ENCODE data around the gene NUDT21.
"Not testable (repeated sequence)": the region's sequence is repeated elsewhere in the genome, so short reads cannot be mapped to it uniquely, and the experiment has no call there.

Gene NUDT21

DNA sequence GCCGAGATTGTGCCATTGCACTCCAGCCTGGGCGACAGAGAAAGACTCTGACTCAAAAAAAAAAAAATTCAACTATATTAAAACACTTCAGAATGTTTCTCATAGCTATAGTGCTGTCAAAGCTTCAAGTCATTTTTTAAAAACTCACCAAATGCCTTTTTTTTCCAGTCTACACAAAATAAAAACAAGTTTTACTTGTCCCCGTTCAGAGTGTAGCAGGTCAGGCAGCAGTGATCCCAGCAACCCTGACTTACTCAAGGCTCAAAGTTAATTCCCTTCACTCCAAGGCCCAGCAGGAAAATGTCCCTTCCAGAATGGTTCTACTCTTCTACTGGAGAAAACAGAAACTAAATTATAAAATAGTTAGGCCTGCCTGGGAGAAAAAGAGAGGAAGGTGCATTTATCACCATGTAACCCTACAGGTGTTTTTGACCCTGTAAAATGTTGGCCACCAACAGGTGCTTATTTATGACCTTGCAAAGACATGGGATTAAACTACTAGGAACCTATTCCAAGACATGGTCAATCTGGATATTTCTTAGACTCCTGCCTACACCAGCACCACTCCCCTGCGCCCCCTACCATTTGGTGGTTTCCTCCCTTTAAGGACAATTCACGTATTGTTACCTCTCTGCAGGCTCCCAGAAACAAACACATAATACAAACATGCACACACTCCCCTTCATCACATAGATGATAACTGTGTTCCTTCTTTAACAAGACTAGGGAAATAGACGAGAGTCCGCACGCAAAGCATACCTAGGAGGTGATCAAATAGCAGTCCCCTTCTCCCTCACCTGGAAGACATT is 31.2 kb downstream of the NUDT21 start:
- no peak for DNase-seq (ENCODE audit: low read depth in 2 of 2)

DNA sequence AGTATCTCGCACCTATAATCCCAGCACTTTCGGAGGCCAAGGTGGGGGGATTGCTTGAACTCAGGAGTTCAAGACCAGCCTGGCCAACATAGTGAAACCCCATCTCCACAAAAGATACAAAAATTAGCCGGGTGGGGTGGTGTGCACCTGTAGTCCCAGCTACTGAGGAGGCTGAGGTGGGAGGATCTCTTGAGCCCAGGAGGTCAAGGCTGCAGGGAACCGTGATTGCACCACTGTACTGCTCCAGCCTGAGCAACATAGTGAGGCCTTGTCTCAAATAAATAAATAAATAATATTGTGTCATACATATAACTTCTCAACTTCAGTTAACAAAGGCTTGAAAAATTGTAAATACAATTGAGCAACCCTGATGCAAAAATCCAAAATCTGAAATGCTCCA is 34.0 kb downstream of the NUDT21 start:
- DNase-seq (ENCODE audit: low read depth in 2 of 2), result no peak

DNA sequence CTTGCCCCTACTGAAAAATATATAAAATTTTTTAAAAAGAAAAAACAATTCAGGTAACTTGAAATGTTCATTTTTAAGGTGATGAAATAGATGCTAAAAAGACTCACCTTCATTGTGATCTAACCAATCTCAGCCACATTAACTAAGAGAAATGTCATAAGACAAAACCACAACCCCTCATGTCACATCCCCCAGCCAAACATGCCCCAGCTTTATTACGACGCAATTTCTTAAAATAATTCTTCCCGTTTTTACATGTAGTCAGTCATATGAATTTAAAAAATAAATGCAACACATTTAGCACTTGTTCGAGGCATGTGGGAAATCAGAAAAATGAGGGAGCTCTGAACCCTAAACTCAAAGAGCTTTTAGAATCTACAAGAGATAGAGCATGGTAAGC is 35.3 kb downstream of the NUDT21 start:
- DNase-seq (ENCODE audit: low read depth in 2 of 2), result no peak

DNA sequence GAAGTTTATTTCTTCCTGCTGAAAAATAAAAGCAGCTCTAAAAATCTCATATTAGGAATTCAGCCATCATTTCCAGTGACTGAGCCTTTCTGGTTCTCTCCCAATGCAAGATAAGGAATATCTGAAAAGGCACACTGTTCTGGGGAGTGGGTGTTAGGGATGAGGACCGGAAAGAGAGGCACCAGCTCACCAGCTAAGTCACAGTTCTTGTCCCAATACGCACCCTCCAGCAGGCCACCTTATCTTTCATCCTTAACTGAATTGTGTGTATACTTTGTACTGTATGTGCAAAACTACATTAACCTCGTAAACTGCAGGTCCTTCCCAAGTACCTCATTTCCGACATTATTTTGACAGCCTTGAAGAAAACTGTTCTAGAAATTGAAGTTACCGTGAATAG is 36.8 kb downstream of the NUDT21 start:
- no peak for DNase-seq (ENCODE audit: low read depth in 2 of 2)

DNA sequence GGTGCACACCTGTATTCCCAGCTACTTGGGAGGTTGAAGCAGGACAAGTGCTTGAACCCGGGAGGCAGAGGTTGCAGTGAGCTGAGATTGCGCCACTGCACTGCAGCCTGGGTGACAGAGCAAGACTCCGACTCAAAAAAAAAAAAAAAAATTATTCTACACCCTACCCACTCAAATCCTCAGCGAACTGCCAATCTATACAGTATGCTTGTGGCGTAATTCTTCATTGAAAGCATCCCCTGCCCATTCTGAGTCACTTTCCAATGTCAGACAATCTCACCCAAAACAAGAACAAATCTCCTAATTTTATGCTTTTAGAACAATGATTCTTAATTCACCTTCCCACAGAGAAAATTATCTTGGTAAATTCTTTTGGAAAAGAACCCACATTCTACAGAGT is 37.8 kb downstream of the NUDT21 start:
- no peak for DNase-seq (ENCODE audit: low read depth in 2 of 2)

GRCh38 chr16:56411624-56412023 is 39.5 kb downstream of the NUDT21 start:
- DNase-seq (ENCODE audit: low read depth in 2 of 2), result no peak

GRCh38 chr16:56411123-56411522 is 40.0 kb downstream of the NUDT21 start:
- DNase-seq (ENCODE audit: low read depth in 2 of 2), result no peak

GRCh38 chr16:56409195-56409594 is 41.9 kb downstream of the NUDT21 start:
- no peak for DNase-seq (ENCODE audit: low read depth in 2 of 2)

GRCh38 chr16:56408379-56409098 is 42.6 kb downstream of the NUDT21 start:
- no peak for DNase-seq (ENCODE audit: low read depth in 2 of 2)

DNA sequence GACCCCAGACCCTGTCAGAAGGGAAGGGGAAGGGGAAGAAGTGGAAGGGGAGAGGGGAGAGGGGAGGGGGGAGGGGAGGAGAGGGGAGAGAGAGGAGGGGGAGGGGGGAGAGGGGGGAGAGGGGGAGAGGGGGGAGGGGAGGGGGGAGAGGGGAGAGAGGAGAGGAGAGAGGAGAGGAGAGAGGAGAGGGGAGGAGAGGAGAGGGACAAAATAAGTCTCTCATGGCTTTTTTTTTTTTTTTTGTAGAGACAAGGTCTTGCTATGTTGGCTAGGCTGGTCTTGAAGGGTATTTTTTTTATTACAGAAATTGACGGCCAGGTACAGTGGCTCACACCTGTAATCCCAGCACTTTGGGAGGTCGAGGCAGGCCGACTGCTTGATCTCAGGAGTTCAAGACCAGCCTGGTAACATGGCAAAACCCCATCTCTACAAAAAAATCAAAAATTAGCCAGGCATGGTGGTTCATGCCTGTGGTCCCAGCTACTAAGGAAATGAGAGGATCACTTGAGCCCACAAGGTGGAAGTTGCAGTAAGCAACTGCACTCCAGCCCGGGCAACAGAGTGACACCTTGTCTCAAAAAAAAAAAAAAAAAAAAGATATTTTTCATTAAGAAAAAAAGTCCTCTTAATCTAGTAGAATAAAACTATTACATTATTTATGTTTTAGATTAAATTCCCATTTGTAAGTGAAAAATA is 45.0 kb downstream of the NUDT21 start:
- no peak for DNase-seq (ENCODE audit: low read depth in 2 of 2)

- no peak for DNase-seq (ENCODE audit: low read depth in 2 of 2)
These were observed 49.6 kb downstream of the NUDT21 start for GRCh38 chr16:56401482-56401881.

- no peak for DNase-seq (ENCODE audit: low read depth in 2 of 2)
These were observed 50.7 kb downstream of the NUDT21 start for GRCh38 chr16:56400458-56400857.

GRCh38 chr16:56399486-56399885 is 51.6 kb downstream of the NUDT21 start:
- DNase-seq (ENCODE audit: low read depth in 2 of 2), result no peak

DNA sequence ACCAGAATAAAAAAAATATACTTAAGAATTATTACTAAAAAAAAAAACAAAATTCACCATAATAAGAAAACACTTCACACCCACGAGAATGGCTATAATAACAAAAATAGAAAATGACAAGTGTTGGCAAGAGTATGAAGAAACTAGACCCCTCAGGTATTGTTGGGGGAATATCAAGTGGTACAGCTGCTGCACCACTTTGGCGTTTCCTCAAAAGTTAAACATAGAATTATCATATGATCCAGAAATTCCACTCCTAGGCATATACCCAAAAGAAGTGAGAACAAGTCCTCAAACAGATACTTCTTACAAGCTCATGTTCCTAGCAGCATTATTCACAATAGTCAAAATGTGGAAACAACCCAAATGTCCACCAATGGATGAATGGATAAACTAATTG is 52.1 kb downstream of the NUDT21 start:
- DNase-seq (ENCODE audit: low read depth in 2 of 2), result no peak

- DNase-seq (ENCODE audit: low read depth in 2 of 2), result not testable (repeated sequence)
These were observed 54.4 kb downstream of the NUDT21 start for GRCh38 chr16:56396724-56397123.

GRCh38 chr16:56389554-56389953 is 61.6 kb downstream of the NUDT21 start:
- DNase-seq (ENCODE audit: low read depth in 2 of 2), result no peak

- no peak for DNase-seq (ENCODE audit: low read depth in 2 of 2)
These were observed 62.9 kb downstream of the NUDT21 start for GRCh38 chr16:56388209-56388608.

GRCh38 chr16:56387396-56387795 is 63.7 kb downstream of the NUDT21 start:
- DNase-seq (ENCODE audit: low read depth in 2 of 2), result no peak

- DNase-seq (ENCODE audit: low read depth in 2 of 2), result no peak
These were observed 66.9 kb downstream of the NUDT21 start for GRCh38 chr16:56384074-56384721.

GRCh38 chr16:56382901-56383355 is 68.2 kb downstream of the NUDT21 start:
- DNase-seq (ENCODE audit: low read depth in 2 of 2), result no peak

- DNase-seq (ENCODE audit: low read depth in 2 of 2), result no peak
These were observed 68.7 kb downstream of the NUDT21 start for GRCh38 chr16:56382459-56382858.
